ENCODE measurements around the gene PLD6.

DNA sequence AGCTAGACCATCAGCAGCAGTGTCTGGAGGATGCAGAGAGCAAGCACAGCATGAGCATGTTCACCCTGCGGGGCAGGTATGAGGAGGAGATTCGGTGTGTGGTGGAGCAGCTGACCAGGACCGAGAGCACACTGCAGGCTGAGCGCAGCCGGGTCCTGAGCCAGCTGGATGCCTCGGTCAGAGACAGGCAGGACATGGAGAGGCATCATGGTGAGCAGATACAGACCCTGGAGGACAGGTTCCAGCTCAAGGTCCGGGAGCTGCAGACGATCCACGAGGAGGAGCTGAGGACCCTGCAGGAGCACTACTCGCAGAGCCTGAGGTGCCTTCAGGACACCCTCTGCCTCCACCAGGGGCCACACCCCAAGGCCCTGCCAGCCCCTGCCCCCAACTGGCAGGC is 38.8 kb downstream of the PLD6 start:
- TF ChIP-seq POLR2AphosphoS5 (IDR thresholded peaks at IDR 0.05; ENCODE audit: low read depth, low read length) (no peak), FOXP2 (optimal IDR thresholded peaks at IDR 0.05; ENCODE audit: borderline replicate concordance, extremely low read depth, extremely low read length, insufficient read depth) (no peak), TAF1 (IDR thresholded peaks at IDR 0.05; ENCODE audit: borderline replicate concordance, insufficient read depth, low read length) (no peak), SIN3A (IDR thresholded peaks at IDR 0.05; ENCODE audit: borderline replicate concordance, insufficient read depth, low read length) (no peak), REST (IDR thresholded peaks at IDR 0.05; ENCODE audit: insufficient read depth in 1 of 2, low read depth in 2 of 2, low read length in 2 of 2) (no peak)
